GM12878 (cell line): Measurements from ENCODE around the gene MDFIC2. TPM values are rescaled to one million over a fixed set of nuclear protein-coding genes. Genes with fewer than 3 reads are reported as not detected.

ENCODE experiments used
- ATAC-seq: fragments of 200-7000 bp; cut with Tn5 transposase; 3 replicates; pipeline ENCODE4 v1.9.1; 2020; ENCODE audit warnings: mild to moderate bottlenecking, moderate library complexity
- BruUV-seq: library from RNA; stranded (reverse); fragments of 400-500 nt; replicated peaks from 2 replicates; lab custom pipeline; 2021; lab: Mats Ljungman, UMichigan
- CTCF ChIA-PET: fragments of 300-600 bp; sonication (Branson Sonifier 250); formaldehyde crosslinking; extraction: SDS; loops from one replicate; lab custom pipeline; 2021; ENCODE audit warnings: inconsistent platforms; lab: Yijun Ruan, JAX
- POLR2A ChIA-PET: fragments of 350-600 bp; formaldehyde crosslinking; extraction: SDS; loops from one replicate; lab custom pipeline; 2021; ENCODE audit warnings: inconsistent platforms; lab: Charles Lee
- RAD21 ChIA-PET: fragments of 300-600 bp; sonication (Branson Sonifier 250); formaldehyde crosslinking; loops from one replicate; lab custom pipeline; 2023; ENCODE audit warnings: antibody characterized with exemption; ENCODE audit not compliant: unreplicated experiment; lab: Charles Lee
- SMC1A ChIA-PET: fragments of 300-600 bp; sonication (Branson Sonifier 250); formaldehyde crosslinking; loops from one replicate; lab custom pipeline; 2023; ENCODE audit not compliant: unreplicated experiment, uncharacterized antibody; lab: Charles Lee
- DNase-seq: peaks from one replicate; pipeline ENCODE4 v3.0.0-alpha.2; 2011; ENCODE audit warnings: low read depth, low spot score
- FAIRE-seq: peaks from 3 replicates; lab custom pipeline; 2011; peaks lifted over from hg19 to GRCh38; lab: Jason Lieb, UNC
- H2AFZ ChIP-seq: 2 replicates; pipeline ENCODE4 v1.6.0; 2011; ENCODE audit warnings: low read depth, low read length, control low read depth; ENCODE audit not compliant: control insufficient read depth
- H3K27ac ChIP-seq: 2 replicates; pipeline ENCODE4 v1.5.1; 2011; ENCODE audit warnings: control low read depth; ENCODE audit not compliant: control insufficient read depth, insufficient read depth
- H3K27me3 ChIP-seq, 2 experiments: replicated peaks in 1 of 2; 2 replicates each; pipeline versions ENCODE4 v1.6.0 to v1.6.1; 2011; ENCODE audit warnings: low read length in 1 of 2; ENCODE audit not compliant: control insufficient read depth in 2 of 2, insufficient read depth in 2 of 2
- H3K36me3 ChIP-seq, 2 experiments: 2 replicates each; pipeline ENCODE4 v1.5.1; 2011; ENCODE audit warnings: low read length in 1 of 2; ENCODE audit not compliant: control insufficient read depth in 2 of 2, insufficient read depth in 2 of 2
- H3K4me1 ChIP-seq: 2 replicates; pipeline ENCODE4 v1.6.1; 2011; ENCODE audit warnings: mild to moderate bottlenecking, low read length, moderate library complexity, mixed read lengths; ENCODE audit not compliant: control insufficient read depth, insufficient read depth
- H3K4me2 ChIP-seq: 2 replicates; pipeline ENCODE4 v1.6.0; 2011; ENCODE audit warnings: control low read depth; ENCODE audit not compliant: control insufficient read depth, insufficient read depth
- H3K4me3 ChIP-seq: fragments of 200-600 bp; sonication (generic); 2 replicates; pipeline ENCODE4 v1.5.1; 2016
- H3K79me2 ChIP-seq: 2 replicates; pipeline ENCODE4 v1.6.0; 2011; ENCODE audit warnings: low read length; ENCODE audit not compliant: control insufficient read depth, insufficient read depth
- H3K9ac ChIP-seq: 2 replicates; pipeline ENCODE4 v1.8.0; 2011; ENCODE audit warnings: low read length, control low read depth, mixed read lengths; ENCODE audit not compliant: control insufficient read depth, insufficient read depth
- H3K9me3 ChIP-seq: replicated peaks from 3 replicates; pipeline ENCODE4 v1.5.1; 2011; ENCODE audit warnings: mild to moderate bottlenecking, low read length; ENCODE audit not compliant: control insufficient read depth, insufficient read depth
- H4K20me1 ChIP-seq: 2 replicates; pipeline ENCODE4 v1.6.0; 2011; ENCODE audit not compliant: control insufficient read depth, insufficient read depth
- ASH2L ChIP-seq: fragments of 300-600, 200-600 bp; sonication (generic); IDR thresholded peaks from 2 replicates; pipeline ENCODE4 v1.6.1; 2017; ENCODE audit warnings: low read depth, mild to moderate bottlenecking, borderline replicate concordance
- BCL11A ChIP-seq: IDR thresholded peaks from 2 replicates; pipeline ENCODE4 v1.6.1; 2011; ENCODE audit warnings: low read depth, low read length
- IKZF2 ChIP-seq, 2 experiments: fragments of 450-650 bp; IDR thresholded peaks; 2 replicates each; pipeline ENCODE4 v1.6.1; 2017; ENCODE audit warnings: mild to moderate bottlenecking in 2 of 2, moderate library complexity in 2 of 2
- MLLT1 ChIP-seq: fragments of 450-650 bp; IDR thresholded peaks from 2 replicates; pipeline ENCODE4 v1.6.1; 2016; ENCODE audit warnings: mild to moderate bottlenecking
- MYB ChIP-seq: fragments of 150-350 bp; IDR thresholded peaks from 2 replicates; pipeline ENCODE4 v1.6.1; 2014; ENCODE audit warnings: mild to moderate bottlenecking, low read depth, low read length, borderline replicate concordance
- NFYA ChIP-seq: IDR thresholded peaks from 2 replicates; pipeline ENCODE4 v1.6.1; 2011; ENCODE audit warnings: low read depth, mild to moderate bottlenecking, low read length, improper control_type of control experiment, borderline replicate concordance
- NR2C1 ChIP-seq: fragments of 450-650 bp; IDR thresholded peaks from 2 replicates; pipeline ENCODE4 v1.6.1; 2017; ENCODE audit warnings: antibody characterized with exemption, mild to moderate bottlenecking, moderate library complexity
- PAX8 ChIP-seq: fragments of 450-650 bp; IDR thresholded peaks from 2 replicates; pipeline ENCODE4 v1.6.1; 2017; ENCODE audit warnings: mild to moderate bottlenecking, moderate library complexity
- RAD21 ChIP-seq: IDR thresholded peaks from 2 replicates; pipeline ENCODE4 v1.6.1; 2011; ENCODE audit warnings: mild to moderate bottlenecking, low read depth, low read length, moderate library complexity; ENCODE audit not compliant: insufficient read depth
- SRF ChIP-seq, 2 experiments: IDR thresholded peaks; 2 replicates each; pipeline ENCODE4 v1.6.1; 2011; ENCODE audit warnings: low read depth in 2 of 2, low read length in 2 of 2, mild to moderate bottlenecking in 1 of 2, moderate library complexity in 1 of 2
- SUPT20H ChIP-seq: IDR thresholded peaks from 2 replicates; pipeline ENCODE4 v1.6.1; 2011; ENCODE audit warnings: low read depth, mild to moderate bottlenecking, low read length, moderate library complexity, borderline replicate concordance; ENCODE audit not compliant: control insufficient read depth
- TCF7 ChIP-seq: IDR thresholded peaks from 2 replicates; pipeline ENCODE4 v1.6.1; 2014; ENCODE audit warnings: antibody characterized with exemption, borderline replicate concordance
- YBX1 ChIP-seq: fragments of 450-650 bp; IDR thresholded peaks from 2 replicates; pipeline ENCODE4 v1.6.1; 2016; ENCODE audit warnings: antibody characterized with exemption
- ZNF207 ChIP-seq: fragments of 450-650 bp; IDR thresholded peaks from 2 replicates; pipeline ENCODE4 v1.6.1; 2014; ENCODE audit warnings: antibody characterized with exemption, mild to moderate bottlenecking, borderline replicate concordance
- ZNF24 ChIP-seq: fragments of 450-650 bp; IDR thresholded peaks from 2 replicates; pipeline ENCODE4 v1.6.1; 2017; ENCODE audit warnings: antibody characterized with exemption, mild to moderate bottlenecking
- WGBS: methylation state at CpG from one replicate; pipeline ENCODE4 v1.1.6; 2016; ENCODE audit warnings: low lambda C conversion rate; ENCODE audit not compliant: insufficient replicate concordance, insufficient coverage; ENCODE audit errors: missing lambda C conversion rate; 5-methylcytosine and 5-hydroxymethylcytosine counted together
- in situ Hi-C: fragments of 300-500 bp; cut with MboI; formaldehyde crosslinking; loops from 9 replicates; pipeline ENCODE4 v1.14.3; 2018; ENCODE audit warnings: mixed read lengths
- intact Hi-C: fragments of 100-400 bp; cut with micrococcal nuclease; formaldehyde crosslinking; loops from one replicate; pipeline ENCODE4 v1.14.2; 2022; ENCODE audit not compliant: unreplicated experiment
- polyA plus RNA-seq, 11 experiments: library from polyadenylated mRNA; depleted of rRNA in 4 of 11; unstranded in 6 of 11; stranded (reverse) in 5 of 11; fragments of >200 nt; fragmentation: Nextera tagmentation in 4 of 11; fragmentation: Illumina TruSeq in 1 of 11; extraction: Ambion mirVana in 4 of 11; extraction: Trizol in 1 of 11; gene quantifications; 1 replicate in 1 of 11; 2 replicates in 10 of 11; pipeline versions ENCODE4 v1.2.1 to v1.2.3, GENCODE V29; 2011 to 2016; ENCODE audit warnings: inconsistent platforms in 2 of 11, missing spikeins in 2 of 11, low read depth in 1 of 11
- total RNA-seq, 4 experiments: library from RNA; depleted of rRNA in 3 of 4; stranded (reverse); fragments of >200 nt in 3 of 4; fragmentation: Illumina TruSeq in 1 of 4; extraction: Trizol in 1 of 4; gene quantifications; 2 replicates each; pipeline versions ENCODE4 v1.2.1 to v1.2.3, GENCODE V29; 2013 to 2021
- TF ChIP-seq, protein P1 (sequence below): IDR thresholded peaks from 2 replicates; pipeline ENCODE4 v1.6.1; 2012; ENCODE audit warnings: low read depth, low read length, improper control_type of control experiment
- TF ChIP-seq, protein P2 (sequence below): fragments of 450-650 bp; IDR thresholded peaks from 2 replicates; pipeline ENCODE4 v1.6.1; 2016; ENCODE audit warnings: mild to moderate bottlenecking

MDFIC2 gene
- total and polyA plus RNA-seq, 10 of the 15 experiments (the other 5 are each of a cell fraction or from before 2014, with no cell fraction given), result not detected

- Histone ChIP-seq H3K36me3 (no peaks in the 10 kb centered on the region), H3K79me2 (no peaks in the 10 kb centered on the region), H3K9ac (no peak overlapping the region)
- RAD21 ChIA-PET, result no interaction called here
- no TSS peak for BruUV-seq
- WGBS, result 93% methylated on average over 1 of the region's 1 CpG
- DNase-seq, result no peak
- no peak for FAIRE-seq
- SMC1A ChIA-PET, result no interaction called here
- no peak for TF ChIP-seq PAX8
- TF ChIP-seq SRF (IDR thresholded peaks at IDR 0.05; ENCODE audit: low read depth in 2 of 2, low read length in 2 of 2), result no peak
- no peak for TF ChIP-seq YBX1
- TF ChIP-seq ASH2L, result no peak
- TF ChIP-seq SUPT20H, result no peak
- TF ChIP-seq ZNF24, result no peak
- no peak for TF ChIP-seq BCL11A
- TF ChIP-seq TCF7, result no peak
- TF ChIP-seq IKZF2 (IDR thresholded peaks at IDR 0.05), result no peak
- no peak for TF ChIP-seq ZNF207
- TF ChIP-seq, all 136 proteins: peak for 0
- no peak for ATAC-seq
- Histone ChIP-seq H2AFZ (no peak overlapping the region), H3K27me3 (no peaks in the 10 kb centered on the region), H3K4me3 (no peak overlapping the region), H3K27ac (no peak overlapping the region), H3K4me2 (no peak overlapping the region), H4K20me1 (no peaks in the 10 kb centered on the region), H3K4me1 (no peaks in the 10 kb centered on the region), H3K9me3 (no peaks in the 10 kb centered on the region)
- POLR2A ChIA-PET, result no interaction called here
- intact Hi-C loops (no loop called here), in situ Hi-C loops (no loop called here)
- CTCF ChIA-PET, result interaction anchor here (1.7 kb wide), 1 partner anchor 19 kb away, joined by 4 read pairs; no protein-coding TSS in a partner anchor
Measured at GRCh38 chr3:70310809-70311208, 1.6 kb downstream of the MDFIC2 start.

GRCh38 chr3:70309591-70309990, 2.8 kb downstream of the MDFIC2 start:
- in situ Hi-C loops, result no loop called here
- WGBS, result 36% methylated on average over 3 of the region's 3 CpGs
- RAD21 ChIA-PET, result no interaction called here
- no peaks in the 10 kb centered on the region for H4K20me1 ChIP-seq
- CTCF ChIA-PET, result interaction anchor here (1.0 to 1.7 kb wide), 2 partner anchors 18 to 96 kb away, joined by 3 to 4 read pairs; no protein-coding TSS in a partner anchor
- intact Hi-C loops, result no loop called here
- H3K27me3 ChIP-seq, result no peaks in the 10 kb centered on the region
- H3K4me2 ChIP-seq, result no peak overlapping the region
- H3K9me3 ChIP-seq, result no peaks in the 10 kb centered on the region
- POLR2A ChIA-PET, result no interaction called here
- no peak overlapping the region for H3K27ac ChIP-seq
- ATAC-seq (no peak), FAIRE-seq (no peak), DNase-seq (no peak)
- BruUV-seq, result no TSS peak
- no peaks in the 10 kb centered on the region for H3K36me3 ChIP-seq
- H3K9ac ChIP-seq, result no peak overlapping the region
- no peaks in the 10 kb centered on the region for H3K79me2 ChIP-seq
- no peak overlapping the region for H3K4me3 ChIP-seq
- SMC1A ChIA-PET, result no interaction called here
- no peaks in the 10 kb centered on the region for H3K4me1 ChIP-seq
- H2AFZ ChIP-seq, result no peak overlapping the region
- TF ChIP-seq NR2C1 (no peak), ASH2L (no peak), NFYA (no peak), RAD21 (no peak), MYB (no peak), MLLT1 (no peak)
- TF ChIP-seq, protein P1, sequence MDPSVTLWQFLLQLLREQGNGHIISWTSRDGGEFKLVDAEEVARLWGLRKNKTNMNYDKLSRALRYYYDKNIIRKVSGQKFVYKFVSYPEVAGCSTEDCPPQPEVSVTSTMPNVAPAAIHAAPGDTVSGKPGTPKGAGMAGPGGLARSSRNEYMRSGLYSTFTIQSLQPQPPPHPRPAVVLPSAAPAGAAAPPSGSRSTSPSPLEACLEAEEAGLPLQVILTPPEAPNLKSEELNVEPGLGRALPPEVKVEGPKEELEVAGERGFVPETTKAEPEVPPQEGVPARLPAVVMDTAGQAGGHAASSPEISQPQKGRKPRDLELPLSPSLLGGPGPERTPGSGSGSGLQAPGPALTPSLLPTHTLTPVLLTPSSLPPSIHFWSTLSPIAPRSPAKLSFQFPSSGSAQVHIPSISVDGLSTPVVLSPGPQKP, result no peak
- TF ChIP-seq, protein P2, sequence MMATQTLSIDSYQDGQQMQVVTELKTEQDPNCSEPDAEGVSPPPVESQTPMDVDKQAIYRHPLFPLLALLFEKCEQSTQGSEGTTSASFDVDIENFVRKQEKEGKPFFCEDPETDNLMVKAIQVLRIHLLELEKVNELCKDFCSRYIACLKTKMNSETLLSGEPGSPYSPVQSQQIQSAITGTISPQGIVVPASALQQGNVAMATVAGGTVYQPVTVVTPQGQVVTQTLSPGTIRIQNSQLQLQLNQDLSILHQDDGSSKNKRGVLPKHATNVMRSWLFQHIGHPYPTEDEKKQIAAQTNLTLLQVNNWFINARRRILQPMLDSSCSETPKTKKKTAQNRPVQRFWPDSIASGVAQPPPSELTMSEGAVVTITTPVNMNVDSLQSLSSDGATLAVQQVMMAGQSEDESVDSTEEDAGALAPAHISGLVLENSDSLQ, result no peak
